Upper lobe of right lung (tissue), 1 donor: ENCODE measurements around the gene IMPDH1. TPM values are rescaled to one million over a fixed set of nuclear protein-coding genes. Genes with fewer than 3 reads are reported as not detected.

Experiments
- ATAC-seq: fragments of 200-7000 bp; cut with Tn5 transposase; one replicate; pipeline ENCODE4 v1.9.1; 2020; ENCODE audit warnings: mild to moderate bottlenecking, moderate library complexity
- DNase-seq: peaks from one replicate; pipeline ENCODE4 v3.0.0-alpha.2; 2020
- H3K27ac ChIP-seq: fragments of 200-600 bp; one replicate; pipeline ENCODE4 v1.8.0; 2022
- H3K27me3 ChIP-seq: fragments of 200-600 bp; one replicate; pipeline ENCODE4 v1.8.0; 2022; ENCODE audit warnings: mild to moderate bottlenecking
- H3K36me3 ChIP-seq: fragments of 200-600 bp; one replicate; pipeline ENCODE4 v1.8.0; 2022
- H3K4me1 ChIP-seq: fragments of 200-600 bp; one replicate; pipeline ENCODE4 v1.8.0; 2022
- H3K4me3 ChIP-seq: fragments of 200-600 bp; one replicate; pipeline ENCODE4 v1.8.0; 2022; ENCODE audit warnings: mild to moderate bottlenecking
- H3K9me3 ChIP-seq: fragments of 200-600 bp; one replicate; pipeline ENCODE4 v1.8.0; 2022
- CTCF ChIP-seq: fragments of 200-600 bp; IDR thresholded peaks from one replicate; pipeline ENCODE4 v1.8.0; 2022; ENCODE audit warnings: antibody characterized with exemption
- intact Hi-C: fragments of 100-400 bp; cut with DNase I; formaldehyde crosslinking; loops from one replicate; pipeline ENCODE4 v1.11.0; 2022
- total RNA-seq: library from RNA; stranded (reverse); fragmentation: NEBNext Ultra II Directional; extraction: Animal tissue kit (Norgen Biotek cat#: 25700); gene quantifications from one replicate; pipeline ENCODE4 v1.2.1, GENCODE V29; 2021
- donor health status: DM: no; HTN: yes; CAD: no; lungs with severe emphysema.

The IMPDH1 gene
- total RNA-seq, 1 donor from 2014 or later: 59.8 TPM

- Histone ChIP-seq H3K4me1 (peaks cover 52% of the 10 kb centered on the region), H3K9me3 (no peaks in the 10 kb centered on the region), H3K36me3 (peaks cover under 1% of the 10 kb centered on the region), H3K27ac (peak overlapping the region; percentile 99), H3K27me3 (no peaks in the 10 kb centered on the region), H3K4me3 (peak overlapping the region; percentile 81)
- DNase-seq (no peak), ATAC-seq (no peak)
- no peak for TF ChIP-seq CTCF
- intact Hi-C loops: no loop called here
Measured at GRCh38 chr7:128406314-128407232, 3.2 kb downstream of the IMPDH1 start.

GRCh38 chr7:128405471-128406313 lies 4.1 kb downstream of the IMPDH1 start:
- Histone ChIP-seq H3K4me1 (peaks cover 49% of the 10 kb centered on the region), H3K36me3 (peaks cover 9% of the 10 kb centered on the region), H3K4me3 (peak overlapping the region; percentile 81), H3K9me3 (no peaks in the 10 kb centered on the region), H3K27me3 (no peaks in the 10 kb centered on the region), H3K27ac (peak overlapping the region; percentile 68)
- TF ChIP-seq CTCF: no peak
- intact Hi-C loops: no loop called here
- ATAC-seq (peak; percentile 1), DNase-seq (peak; percentile 82)

GRCh38 chr7:128404886-128405470 lies 4.8 kb downstream of the IMPDH1 start:
- ATAC-seq (no peak), DNase-seq (no peak)
- Histone ChIP-seq H3K27ac (peak overlapping the region; percentile 68), H3K9me3 (no peaks in the 10 kb centered on the region), H3K4me1 (peaks cover 45% of the 10 kb centered on the region), H3K27me3 (no peaks in the 10 kb centered on the region), H3K4me3 (peak overlapping the region; percentile 81), H3K36me3 (peaks cover 17% of the 10 kb centered on the region)
- no peak for TF ChIP-seq CTCF
- intact Hi-C loops: no loop called here

DNA sequence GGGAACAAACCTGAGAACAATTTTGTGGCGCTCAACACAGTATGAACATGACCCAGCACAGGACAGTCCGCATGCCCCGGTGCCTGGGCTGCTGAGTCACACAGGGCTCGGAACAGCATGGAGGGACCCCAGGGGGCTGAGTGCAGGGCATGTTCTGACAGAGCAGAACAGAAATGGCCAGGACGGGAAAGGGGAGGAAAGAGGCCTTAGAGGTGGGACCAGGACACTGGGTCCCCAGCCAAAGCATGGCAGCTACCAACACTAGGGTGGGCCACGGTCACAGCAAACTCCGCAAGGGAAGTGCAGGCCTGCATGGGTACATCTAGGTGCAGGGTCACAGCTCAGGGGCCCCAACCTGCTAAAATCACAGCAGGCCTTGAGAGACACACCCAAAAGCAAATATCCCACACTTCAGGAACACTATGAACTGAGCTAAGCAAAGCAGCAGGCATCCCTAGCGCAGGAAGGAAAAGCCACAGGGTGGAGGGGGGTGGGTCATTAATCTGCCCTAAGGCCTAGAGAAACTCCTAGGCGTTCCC lies 5.6 kb downstream of the IMPDH1 start:
- H3K4me1 ChIP-seq: peaks cover 44% of the 10 kb centered on the region
- no peaks in the 10 kb centered on the region for H3K9me3 ChIP-seq
- H3K36me3 ChIP-seq: peaks cover 24% of the 10 kb centered on the region
- no peak overlapping the region for H3K27ac ChIP-seq
- intact Hi-C loops: no loop called here
- ATAC-seq: no peak
- no peaks in the 10 kb centered on the region for H3K27me3 ChIP-seq
- peak overlapping the region; percentile 81 for H3K4me3 ChIP-seq
- DNase-seq: no peak
- no peak for TF ChIP-seq CTCF

GRCh38 chr7:128403676-128404075 lies 6.1 kb downstream of the IMPDH1 start:
- H3K27ac ChIP-seq: no peak overlapping the region
- ATAC-seq (no peak), DNase-seq (no peak)
- H3K9me3 ChIP-seq: no peaks in the 10 kb centered on the region
- H3K36me3 ChIP-seq: peaks cover 27% of the 10 kb centered on the region
- H3K4me1 ChIP-seq: peaks cover 39% of the 10 kb centered on the region
- H3K4me3 ChIP-seq: no peak overlapping the region
- TF ChIP-seq CTCF: no peak
- intact Hi-C loops: no loop called here
- no peaks in the 10 kb centered on the region for H3K27me3 ChIP-seq
